ENCODE results near the gene TMLHE. TPM values are rescaled to one million over a fixed set of nuclear protein-coding genes. Genes with fewer than 3 reads are reported as not detected.
"Not testable (repeated sequence)": the region's sequence is repeated elsewhere in the genome, so short reads cannot be mapped to it uniquely, and the experiment has no call there.

The TMLHE gene
- total RNA-seq, 4 donors from 2014 or later, result 30.1 to 54.1 (median 35.5) TPM

DNA sequence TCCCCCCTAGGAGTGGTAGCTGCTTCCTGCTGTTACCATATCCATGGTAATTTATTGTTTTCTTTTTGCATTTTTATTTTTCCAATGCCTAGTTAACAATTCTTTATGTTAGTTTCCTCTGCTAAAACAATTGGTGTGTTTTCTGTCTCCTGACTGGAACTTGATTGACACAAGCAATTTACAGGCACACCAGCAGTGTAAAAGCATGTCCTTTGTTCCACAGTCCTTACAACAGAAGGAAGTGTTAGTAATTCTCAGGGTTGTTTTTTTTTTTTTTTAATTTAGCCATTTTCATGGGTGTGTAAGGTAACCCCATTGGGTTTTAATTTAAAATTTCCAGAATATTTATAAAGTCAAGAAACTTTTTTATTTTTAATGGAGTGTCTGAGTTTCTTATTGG lies 25.0 kb upstream of the TMLHE start:
- no peaks in the 10 kb centered on the region for H3K4me1 ChIP-seq
- H3K9me3 ChIP-seq, result no peaks in the 10 kb centered on the region
- no peak overlapping the region for H3K27ac ChIP-seq
- no peaks in the 10 kb centered on the region for H3K27me3 ChIP-seq
- TF ChIP-seq POLR2A (IDR thresholded peaks at IDR 0.05), result no peak
- TF ChIP-seq, protein P1, sequence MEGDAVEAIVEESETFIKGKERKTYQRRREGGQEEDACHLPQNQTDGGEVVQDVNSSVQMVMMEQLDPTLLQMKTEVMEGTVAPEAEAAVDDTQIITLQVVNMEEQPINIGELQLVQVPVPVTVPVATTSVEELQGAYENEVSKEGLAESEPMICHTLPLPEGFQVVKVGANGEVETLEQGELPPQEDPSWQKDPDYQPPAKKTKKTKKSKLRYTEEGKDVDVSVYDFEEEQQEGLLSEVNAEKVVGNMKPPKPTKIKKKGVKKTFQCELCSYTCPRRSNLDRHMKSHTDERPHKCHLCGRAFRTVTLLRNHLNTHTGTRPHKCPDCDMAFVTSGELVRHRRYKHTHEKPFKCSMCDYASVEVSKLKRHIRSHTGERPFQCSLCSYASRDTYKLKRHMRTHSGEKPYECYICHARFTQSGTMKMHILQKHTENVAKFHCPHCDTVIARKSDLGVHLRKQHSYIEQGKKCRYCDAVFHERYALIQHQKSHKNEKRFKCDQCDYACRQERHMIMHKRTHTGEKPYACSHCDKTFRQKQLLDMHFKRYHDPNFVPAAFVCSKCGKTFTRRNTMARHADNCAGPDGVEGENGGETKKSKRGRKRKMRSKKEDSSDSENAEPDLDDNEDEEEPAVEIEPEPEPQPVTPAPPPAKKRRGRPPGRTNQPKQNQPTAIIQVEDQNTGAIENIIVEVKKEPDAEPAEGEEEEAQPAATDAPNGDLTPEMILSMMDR (IDR thresholded peaks at IDR 0.05), result no peak
- DNase-seq, result no peak
- H3K4me3 ChIP-seq (replicated peaks in 1 of 3), result no peak overlapping the region
- intact Hi-C loops (cut with DNase I), result no loop called here
- no peaks in the 10 kb centered on the region for H3K36me3 ChIP-seq

DNA sequence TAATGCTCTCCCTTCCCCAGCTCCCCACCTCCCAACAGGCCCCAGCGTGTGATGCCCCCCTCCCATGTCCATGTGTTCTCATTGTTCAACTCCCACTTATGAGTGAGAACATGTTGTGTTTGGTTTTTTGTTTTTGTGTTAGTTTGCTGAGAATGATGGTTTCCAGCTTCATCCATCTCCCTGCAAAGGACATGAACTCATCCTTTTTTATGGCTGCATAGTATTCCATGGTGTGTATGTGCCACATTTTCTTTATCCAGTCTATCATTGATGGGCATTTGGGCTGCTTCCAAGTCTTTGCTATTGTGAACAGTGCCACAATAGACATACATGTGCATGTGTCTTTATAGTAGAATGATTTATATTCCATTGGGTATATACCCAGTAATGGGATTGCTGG lies 22.3 kb upstream of the TMLHE start:
- H3K36me3 ChIP-seq; H3K27me3 ChIP-seq; DNase-seq; H3K4me1 ChIP-seq; H3K9me3 ChIP-seq; H3K27ac ChIP-seq; H3K4me3 ChIP-seq (replicated peaks in 1 of 3); intact Hi-C loops (cut with DNase I): not testable (repeated sequence)
- 87 to 93% methylated on average over 1 of the region's 1 CpG for WGBS, 2 donors

DNA sequence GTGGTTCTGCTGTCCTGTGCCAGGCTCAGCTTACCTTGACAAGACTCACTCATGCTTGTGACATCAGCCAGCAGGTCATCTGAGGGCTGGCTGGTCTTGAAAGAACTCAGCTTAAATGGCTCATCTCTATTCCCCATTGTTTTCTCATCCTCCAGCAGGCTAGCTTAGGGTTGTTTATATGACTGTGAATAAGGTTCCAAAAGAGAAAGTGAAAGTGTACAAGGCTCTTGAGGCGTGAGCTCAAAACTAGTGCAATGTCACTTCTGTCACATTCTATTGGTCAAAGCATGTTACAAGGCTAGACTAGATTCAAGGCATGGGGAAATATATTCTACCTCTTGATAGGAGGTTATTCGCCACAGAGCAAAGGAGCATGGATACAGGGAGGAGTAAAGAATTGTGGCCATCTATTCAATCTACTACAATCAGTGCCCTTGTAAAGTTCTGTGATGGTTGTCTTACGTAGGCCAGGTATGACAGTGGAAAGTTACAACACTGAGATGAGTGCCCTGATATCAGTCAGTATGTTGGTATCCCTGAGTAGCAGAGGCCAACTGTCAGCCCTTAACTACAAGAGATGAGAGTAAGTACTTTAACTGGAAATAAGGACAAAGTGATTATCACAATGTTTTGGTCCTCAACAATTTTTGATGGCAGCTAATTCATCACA lies 19.8 kb upstream of the TMLHE start:
- DNase-seq, result no peak
- intact Hi-C loops (cut with DNase I), result no loop called here
- H3K9me3 ChIP-seq, result no peaks in the 10 kb centered on the region
- 85 to 90% methylated on average over 3 of the region's 3 CpGs for WGBS, 2 donors
- no peaks in the 10 kb centered on the region for H3K27me3 ChIP-seq
- no peak for TF ChIP-seq POLR2A (IDR thresholded peaks at IDR 0.05)
- TF ChIP-seq, protein P1 (IDR thresholded peaks at IDR 0.05), result no peak
- no peak overlapping the region for H3K27ac ChIP-seq
- H3K4me1 ChIP-seq, result no peaks in the 10 kb centered on the region
- no peaks in the 10 kb centered on the region for H3K36me3 ChIP-seq
- H3K4me3 ChIP-seq (replicated peaks in 1 of 3), result no peak overlapping the region

DNA sequence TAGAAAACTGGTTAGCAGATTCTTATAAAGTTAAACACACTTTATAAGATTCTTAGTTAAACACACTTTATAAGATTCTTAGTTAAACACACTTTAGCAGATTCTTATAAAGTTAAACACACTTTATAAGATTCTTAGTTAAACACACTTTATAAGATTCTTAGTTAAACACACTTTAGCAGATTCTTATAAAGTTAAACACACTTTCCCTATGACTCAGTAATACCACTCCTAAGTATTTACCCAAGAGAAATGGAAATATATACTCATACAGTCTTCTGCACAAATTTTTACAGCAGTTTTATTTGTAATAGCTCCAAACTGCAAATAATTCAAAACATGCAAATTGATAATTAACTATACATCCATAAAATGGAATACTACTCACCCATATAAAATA lies 7.4 kb upstream of the TMLHE start:
- H3K36me3 ChIP-seq; H3K9me3 ChIP-seq; DNase-seq; intact Hi-C loops (cut with DNase I); H3K27me3 ChIP-seq; H3K4me1 ChIP-seq; H3K4me3 ChIP-seq (replicated peaks in 1 of 3); H3K27ac ChIP-seq: not testable (repeated sequence)

DNA sequence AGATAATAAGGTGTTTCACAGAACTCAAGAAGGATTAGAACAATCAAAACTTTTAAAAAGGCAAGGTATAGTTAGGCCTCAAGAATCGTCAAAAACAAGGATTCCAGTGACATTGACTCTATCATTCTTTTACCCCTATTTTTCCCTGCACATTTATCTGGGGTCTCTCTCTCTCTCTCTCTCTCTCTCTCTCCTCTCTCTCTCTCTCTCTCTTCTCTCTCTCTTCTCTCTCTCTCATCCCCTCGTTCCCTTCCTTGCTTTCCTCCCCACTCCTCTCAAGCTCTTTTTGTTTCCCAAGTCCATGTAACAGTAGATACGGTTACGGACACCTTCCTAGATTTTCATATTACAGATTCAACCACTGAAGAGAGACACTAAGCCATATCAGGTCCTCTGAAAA lies 3.2 kb upstream of the TMLHE start:
- Histone ChIP-seq H3K27me3 (no peaks in the 10 kb centered on the region), H3K9me3 (no peaks in the 10 kb centered on the region), H3K4me3 (replicated peaks in 1 of 3) (no peak overlapping the region), H3K4me1 (peaks cover 0 to 3% of the 10 kb centered on the region in 2 donors), H3K36me3 (no peaks in the 10 kb centered on the region), H3K27ac (no peak overlapping the region)
- no peak for DNase-seq
- intact Hi-C loops (cut with DNase I), result no loop called here
- 89% methylated on average over 4 of the region's 4 CpGs for whole genome bisulfite sequencing, 2 donors
- TF ChIP-seq, protein P1 (IDR thresholded peaks at IDR 0.05), result no peak
- TF ChIP-seq POLR2A (IDR thresholded peaks at IDR 0.05), result no peak

DNA sequence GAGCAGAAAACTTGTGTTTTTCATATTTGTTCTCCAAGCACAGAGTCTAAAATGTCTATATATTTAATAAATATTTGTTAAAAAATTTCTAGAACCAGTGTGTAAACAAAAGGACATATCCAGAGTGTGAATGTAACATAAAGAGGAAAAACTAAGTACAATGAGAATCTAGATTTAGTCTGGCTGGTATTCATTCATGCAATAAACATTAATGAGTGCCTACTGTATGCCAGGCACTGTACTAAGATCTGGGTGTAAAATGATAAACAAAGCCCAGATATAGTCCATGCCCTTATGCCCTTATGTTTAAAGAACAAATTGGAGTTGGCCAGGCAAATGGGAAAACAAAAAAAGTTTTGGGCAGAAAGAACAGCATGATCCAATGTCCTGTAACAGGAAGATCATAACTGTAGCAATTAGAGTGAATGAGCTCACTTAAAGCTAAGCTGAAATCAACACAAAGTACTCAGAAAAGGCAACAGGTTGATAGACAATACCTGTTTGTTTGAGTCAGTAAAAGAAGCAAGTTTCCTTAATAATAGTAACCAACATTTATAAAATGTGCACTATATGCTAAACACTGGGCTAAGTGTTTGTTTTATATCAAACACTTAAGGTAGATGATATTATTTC lies 1.3 kb upstream of the TMLHE start:
- no peak for TF ChIP-seq POLR2A (IDR thresholded peaks at IDR 0.05)
- TF ChIP-seq, protein P1 (IDR thresholded peaks at IDR 0.05), result no peak
- intact Hi-C loops (cut with DNase I), result no loop called here
- DNase-seq, result no peak
- H3K36me3 ChIP-seq, result no peaks in the 10 kb centered on the region
- H3K27ac ChIP-seq, result no peak overlapping the region
- no peaks in the 10 kb centered on the region for H3K9me3 ChIP-seq
- H3K4me3 ChIP-seq (replicated peaks in 1 of 3), result no peak overlapping the region
- no peaks in the 10 kb centered on the region for H3K27me3 ChIP-seq
- H3K4me1 ChIP-seq, result peaks cover 0 to 3% of the 10 kb centered on the region in 2 donors

Data from thyroid gland (tissue), 4 donors.